ENCODE measurements around the gene ZPR1.

- TF ChIP-seq REST (tag by site-specific recombination; IDR thresholded peaks at IDR 0.05): no peak
- TF ChIP-seq CTCF (tag by site-specific recombination; IDR thresholded peaks at IDR 0.05): no peak
- no peak for TF ChIP-seq ZNF549 (tag by site-specific recombination; IDR thresholded peaks at IDR 0.05)
- TF ChIP-seq YY1 (tag by site-specific recombination; IDR thresholded peaks at IDR 0.05): no peak
Measured at GRCh38 chr11:116750070-116750718, 37.6 kb downstream of the ZPR1 start.
